Keratinocyte (primary cell): Measurements from ENCODE around the gene GALNT6. TPM values are rescaled to one million over a fixed set of nuclear protein-coding genes. Genes with fewer than 3 reads are reported as not detected.

Experiments used
- DNase-seq: peaks from one replicate; pipeline ENCODE4 v3.0.0-alpha.2; 2011; ENCODE audit warnings: low read depth, missing footprints, low spot score
- FAIRE-seq: peaks from 2 replicates; lab custom pipeline; 2011; peaks lifted over from hg19 to GRCh38; lab: Jason Lieb, UNC
- H2AFZ ChIP-seq: 2 replicates; pipeline ENCODE4 v1.6.0; 2012; ENCODE audit warnings: low read length, control low read depth, inconsistent platforms; ENCODE audit not compliant: control insufficient read depth
- H3K27ac ChIP-seq: 2 replicates; pipeline ENCODE4 v1.5.1; 2011; ENCODE audit warnings: low read length; ENCODE audit not compliant: control insufficient read depth, insufficient read depth
- H3K27me3 ChIP-seq: 3 replicates; pipeline ENCODE4 v1.6.0; 2011; ENCODE audit warnings: low read length; ENCODE audit not compliant: control insufficient read depth, insufficient read depth; ENCODE audit errors: extremely low read depth
- H3K36me3 ChIP-seq, 2 experiments: 2 replicates in 1 of 2; 3 replicates in 1 of 2; pipeline ENCODE4 v1.5.1; 2011; ENCODE audit warnings: low read length in 2 of 2, mild to moderate bottlenecking in 1 of 2; ENCODE audit not compliant: control insufficient read depth in 2 of 2, insufficient read depth in 2 of 2; ENCODE audit errors: extremely low read depth in 1 of 2
- H3K4me1 ChIP-seq: 3 replicates; pipeline ENCODE4 v1.5.1; 2011; ENCODE audit warnings: low read length; ENCODE audit not compliant: control insufficient read depth, insufficient read depth; ENCODE audit errors: extremely low read depth
- H3K4me2 ChIP-seq: 3 replicates; pipeline ENCODE4 v1.6.0; 2011; ENCODE audit warnings: low read depth, low read length; ENCODE audit not compliant: control insufficient read depth, insufficient read depth; ENCODE audit errors: extremely low read depth
- H3K4me3 ChIP-seq, 3 experiments: fragments of 200-600 bp in 1 of 3; sonication (generic) in 1 of 3; 2 replicates in 2 of 3; 3 replicates in 1 of 3; pipeline ENCODE4 v1.5.1; 2011 to 2016; ENCODE audit warnings: low read length in 3 of 3, mild to moderate bottlenecking in 3 of 3, control low read depth in 2 of 3, inconsistent platforms in 1 of 3, low read depth in 1 of 3, mixed read lengths in 1 of 3, mixed run types in 1 of 3, moderate library complexity in 1 of 3; ENCODE audit not compliant: control insufficient read depth in 2 of 3, insufficient read depth in 2 of 3; ENCODE audit errors: extremely low read depth in 1 of 3
- H3K79me2 ChIP-seq: 2 replicates; pipeline ENCODE4 v1.6.0; 2012; ENCODE audit warnings: low read length; ENCODE audit not compliant: control insufficient read depth, insufficient read depth
- H3K9ac ChIP-seq: 3 replicates; pipeline ENCODE4 v1.6.0; 2011; ENCODE audit warnings: low read length; ENCODE audit not compliant: control insufficient read depth, insufficient read depth; ENCODE audit errors: extremely low read depth
- H3K9me1 ChIP-seq: 3 replicates; pipeline ENCODE4 v1.6.0; 2011; ENCODE audit warnings: low read length; ENCODE audit not compliant: control insufficient read depth, insufficient read depth; ENCODE audit errors: extremely low read depth
- H3K9me3 ChIP-seq: 2 replicates; pipeline ENCODE4 v1.5.1; 2012; ENCODE audit warnings: low read depth, low read length; ENCODE audit not compliant: control insufficient read depth
- H4K20me1 ChIP-seq: 3 replicates; pipeline ENCODE4 v1.6.0; 2011; ENCODE audit warnings: low read length; ENCODE audit not compliant: control insufficient read depth, insufficient read depth; ENCODE audit errors: extremely low read depth
- EZH2 ChIP-seq: IDR thresholded peaks from one replicate; pipeline ENCODE4 v1.6.1; 2012; ENCODE audit warnings: inconsistent platforms, mild to moderate bottlenecking, low read length, moderate library complexity
- dilution Hi-C: fragments of 300-500 bp; cut with MboI; formaldehyde crosslinking; loops from one replicate; pipeline ENCODE4 v1.7.0; 2020; ENCODE audit warnings: low sequenced_read_pairs; ENCODE audit not compliant: extremely low pct_ligation_motif_present
- polyA plus RNA-seq, 5 experiments: library from polyadenylated mRNA; depleted of rRNA in 3 of 5; stranded (reverse) in 3 of 5; stranded (forward) in 1 of 5; unstranded in 1 of 5; fragments of >200 nt; gene quantifications; 1 replicate in 1 of 5; 2 replicates in 3 of 5; 3 replicates in 1 of 5; pipeline versions ENCODE4 v1.2.1 to v1.2.3, GENCODE V29; 2011 to 2012; ENCODE audit warnings: missing spikeins in 2 of 5, low read depth in 1 of 5, low replicate concordance in 1 of 5
- TF ChIP-seq, protein P1 (sequence below), 3 experiments: IDR thresholded peaks in 1 of 3; conservative IDR thresholded peaks in 1 of 3; optimal IDR thresholded peaks in 1 of 3; 2 replicates in 2 of 3; 3 replicates in 1 of 3; pipeline versions ENCODE3 to v1.5.1; 2011; ENCODE audit warnings: low read length in 3 of 3, mild to moderate bottlenecking in 3 of 3, moderate library complexity in 2 of 3, control low read depth in 1 of 3, inconsistent platforms in 1 of 3; ENCODE audit not compliant: insufficient read depth in 2 of 3; ENCODE audit errors: extremely low read depth in 1 of 3

The GALNT6 gene
- polyA plus RNA-seq, 1 donor (not counting 4 experiments of a cell fraction or from before 2014, with no cell fraction given), result 42.7 TPM

DNA sequence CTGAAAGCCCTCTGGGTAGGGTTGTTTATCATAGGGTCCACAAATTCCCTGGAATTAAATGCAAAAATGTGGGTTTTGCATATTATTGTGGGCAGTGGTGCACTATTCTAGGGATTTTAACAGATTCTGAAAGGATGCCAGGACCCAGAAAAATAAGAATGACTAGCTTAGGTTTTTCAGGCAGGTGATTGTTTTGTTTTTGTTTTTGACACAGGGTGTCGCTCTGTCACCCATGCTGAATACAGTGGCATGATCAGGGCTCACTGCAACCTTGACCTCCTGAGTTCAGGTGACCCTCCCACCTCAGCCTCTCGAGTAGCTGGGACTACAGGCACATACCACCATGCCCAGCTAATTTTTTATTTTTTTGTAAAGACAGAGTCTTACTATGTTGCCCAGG lies 19.2 kb downstream of the GALNT6 start:
- peak overlapping the region; percentile 67 for H3K9ac ChIP-seq
- FAIRE-seq (no peak), DNase-seq (no peak)
- peaks cover 15 to 37% of the 10 kb centered on the region in 2 experiments for H3K36me3 ChIP-seq
- no peaks in the 10 kb centered on the region for H3K9me3 ChIP-seq
- no peak overlapping the region for H3K4me3 ChIP-seq
- H3K4me2 ChIP-seq, result peak overlapping the region; percentile 67
- H2AFZ ChIP-seq, result no peak overlapping the region
- peaks cover 5% of the 10 kb centered on the region for H3K79me2 ChIP-seq
- TF ChIP-seq, protein P1, sequence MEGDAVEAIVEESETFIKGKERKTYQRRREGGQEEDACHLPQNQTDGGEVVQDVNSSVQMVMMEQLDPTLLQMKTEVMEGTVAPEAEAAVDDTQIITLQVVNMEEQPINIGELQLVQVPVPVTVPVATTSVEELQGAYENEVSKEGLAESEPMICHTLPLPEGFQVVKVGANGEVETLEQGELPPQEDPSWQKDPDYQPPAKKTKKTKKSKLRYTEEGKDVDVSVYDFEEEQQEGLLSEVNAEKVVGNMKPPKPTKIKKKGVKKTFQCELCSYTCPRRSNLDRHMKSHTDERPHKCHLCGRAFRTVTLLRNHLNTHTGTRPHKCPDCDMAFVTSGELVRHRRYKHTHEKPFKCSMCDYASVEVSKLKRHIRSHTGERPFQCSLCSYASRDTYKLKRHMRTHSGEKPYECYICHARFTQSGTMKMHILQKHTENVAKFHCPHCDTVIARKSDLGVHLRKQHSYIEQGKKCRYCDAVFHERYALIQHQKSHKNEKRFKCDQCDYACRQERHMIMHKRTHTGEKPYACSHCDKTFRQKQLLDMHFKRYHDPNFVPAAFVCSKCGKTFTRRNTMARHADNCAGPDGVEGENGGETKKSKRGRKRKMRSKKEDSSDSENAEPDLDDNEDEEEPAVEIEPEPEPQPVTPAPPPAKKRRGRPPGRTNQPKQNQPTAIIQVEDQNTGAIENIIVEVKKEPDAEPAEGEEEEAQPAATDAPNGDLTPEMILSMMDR (optimal IDR thresholded peaks at IDR 0.05 in 1 of 3, IDR thresholded peaks at IDR 0.05 in 1 of 3, conservative IDR thresholded peaks at IDR 0.05 in 1 of 3; ENCODE audit: extremely low read depth in 1 of 3, insufficient read depth in 2 of 3, low read length in 3 of 3), result peak in 1 of 3 experiments; percentile 12
- TF ChIP-seq EZH2, result no peak
- H3K27ac ChIP-seq, result peak overlapping the region; percentile 89
- dilution Hi-C loops, result no loop called here
- peaks cover 31% of the 10 kb centered on the region for H3K4me1 ChIP-seq
- H4K20me1 ChIP-seq, result peaks cover 3% of the 10 kb centered on the region
- no peaks in the 10 kb centered on the region for H3K9me1 ChIP-seq
- no peaks in the 10 kb centered on the region for H3K27me3 ChIP-seq

DNA sequence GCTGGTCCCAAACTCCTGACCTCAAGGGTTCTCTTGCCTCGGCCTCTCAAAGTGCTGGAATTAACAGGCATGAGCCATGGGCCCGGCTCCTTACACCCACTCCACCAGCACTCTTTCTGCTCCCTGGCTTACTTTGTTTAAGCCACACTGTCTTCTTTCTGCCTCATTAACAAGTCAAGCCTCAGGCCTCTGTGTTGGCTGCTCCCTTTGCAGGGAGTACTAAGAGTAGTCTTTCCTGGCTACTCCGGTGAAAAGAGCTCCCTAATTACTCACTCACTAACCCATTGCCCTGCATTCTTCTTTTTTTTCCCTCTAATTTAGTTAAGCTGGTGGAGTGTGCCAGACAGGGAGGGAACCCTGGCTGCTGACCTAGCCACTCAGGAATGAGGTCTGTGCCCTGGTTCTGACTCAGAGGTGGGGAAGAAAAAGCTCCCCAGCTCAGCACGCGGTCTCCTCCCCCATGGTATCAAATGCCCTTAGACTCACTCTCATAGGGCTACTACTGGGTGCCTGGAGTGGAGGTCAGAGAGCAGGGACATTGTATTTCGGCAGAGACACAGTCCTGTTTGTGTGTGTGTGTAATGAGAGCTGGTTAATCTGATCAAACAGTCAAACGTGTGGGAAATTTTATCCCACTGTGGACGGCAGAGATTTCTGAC lies 19.8 kb downstream of the GALNT6 start:
- Histone ChIP-seq H3K9me3 (no peaks in the 10 kb centered on the region), H3K4me2 (peak overlapping the region; percentile 67), H3K4me3 (peak overlapping the region in 1 of 3 experiments; percentile 7), H3K79me2 (peaks cover 5% of the 10 kb centered on the region), H3K27ac (peak overlapping the region; percentile 89), H3K9ac (peak overlapping the region; percentile 67), H3K9me1 (no peaks in the 10 kb centered on the region), H4K20me1 (peaks cover 3% of the 10 kb centered on the region), H3K27me3 (no peaks in the 10 kb centered on the region), H3K36me3 (peaks cover 13 to 32% of the 10 kb centered on the region in 2 experiments), H3K4me1 (peaks cover 31% of the 10 kb centered on the region), H2AFZ (peak overlapping the region; percentile 55)
- peak; percentile 85 for FAIRE-seq
- TF ChIP-seq EZH2, result no peak
- TF ChIP-seq, protein P1 (optimal IDR thresholded peaks at IDR 0.05 in 1 of 3, IDR thresholded peaks at IDR 0.05 in 1 of 3, conservative IDR thresholded peaks at IDR 0.05 in 1 of 3; ENCODE audit: extremely low read depth in 1 of 3, insufficient read depth in 2 of 3, low read length in 3 of 3), result no peak
- dilution Hi-C loops, result no loop called here
- DNase-seq, result peak; percentile 77
